Measurements from ENCODE around the gene CHRM5.

DNA sequence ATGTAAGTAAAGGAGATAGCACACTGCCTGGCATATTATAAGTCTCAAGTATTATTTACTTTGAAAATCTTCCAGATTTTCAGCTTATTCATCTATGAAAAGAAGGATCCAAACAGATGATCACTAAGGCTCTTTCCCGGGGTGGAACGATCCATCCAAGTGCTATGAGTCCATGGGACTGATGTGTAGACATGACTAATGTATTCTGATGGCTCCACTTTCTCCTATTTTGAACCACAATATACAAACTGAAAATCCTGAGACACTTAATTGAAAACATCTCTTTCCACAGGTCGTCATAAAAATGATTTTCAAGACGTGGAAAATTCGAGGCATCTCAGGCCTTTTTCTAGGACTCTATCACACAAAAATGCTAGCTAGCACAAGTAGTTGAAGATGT, 33.4 kb upstream of the CHRM5 start:
- TF ChIP-seq, protein P1, sequence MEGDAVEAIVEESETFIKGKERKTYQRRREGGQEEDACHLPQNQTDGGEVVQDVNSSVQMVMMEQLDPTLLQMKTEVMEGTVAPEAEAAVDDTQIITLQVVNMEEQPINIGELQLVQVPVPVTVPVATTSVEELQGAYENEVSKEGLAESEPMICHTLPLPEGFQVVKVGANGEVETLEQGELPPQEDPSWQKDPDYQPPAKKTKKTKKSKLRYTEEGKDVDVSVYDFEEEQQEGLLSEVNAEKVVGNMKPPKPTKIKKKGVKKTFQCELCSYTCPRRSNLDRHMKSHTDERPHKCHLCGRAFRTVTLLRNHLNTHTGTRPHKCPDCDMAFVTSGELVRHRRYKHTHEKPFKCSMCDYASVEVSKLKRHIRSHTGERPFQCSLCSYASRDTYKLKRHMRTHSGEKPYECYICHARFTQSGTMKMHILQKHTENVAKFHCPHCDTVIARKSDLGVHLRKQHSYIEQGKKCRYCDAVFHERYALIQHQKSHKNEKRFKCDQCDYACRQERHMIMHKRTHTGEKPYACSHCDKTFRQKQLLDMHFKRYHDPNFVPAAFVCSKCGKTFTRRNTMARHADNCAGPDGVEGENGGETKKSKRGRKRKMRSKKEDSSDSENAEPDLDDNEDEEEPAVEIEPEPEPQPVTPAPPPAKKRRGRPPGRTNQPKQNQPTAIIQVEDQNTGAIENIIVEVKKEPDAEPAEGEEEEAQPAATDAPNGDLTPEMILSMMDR (conservative IDR thresholded peaks at IDR 0.05), result no peak
- no peak for TF ChIP-seq EZH2 (IDR thresholded peaks at IDR 0.05; ENCODE audit: low read depth)

Data from PC-9 (cell line).